ENCODE data around the gene IRAK2.

Gene IRAK2

GRCh38 chr3:10285272-10286132, 120.8 kb downstream of the IRAK2 start:
- DNase-seq (ENCODE audit: low spot score): no peak

- DNase-seq (ENCODE audit: low spot score): no peak
These were observed 121.4 kb downstream of the IRAK2 start for GRCh38 chr3:10286133-10286524.

GRCh38 chr3:10286596-10287295, 122.0 kb downstream of the IRAK2 start:
- DNase-seq (ENCODE audit: low spot score): peak; percentile 24

- DNase-seq (ENCODE audit: low spot score): no peak
These were observed 123.3 kb downstream of the IRAK2 start for GRCh38 chr3:10287936-10288574.

- no peak for DNase-seq (ENCODE audit: low spot score)
These were observed 123.8 kb downstream of the IRAK2 start for GRCh38 chr3:10288575-10288960.

- DNase-seq (ENCODE audit: low spot score): no peak
These were observed 124.4 kb downstream of the IRAK2 start for GRCh38 chr3:10289077-10289476.

GRCh38 chr3:10289787-10290355, 125.2 kb downstream of the IRAK2 start:
- DNase-seq (ENCODE audit: low spot score): no peak

- no peak for DNase-seq (ENCODE audit: low spot score)
These were observed 125.9 kb downstream of the IRAK2 start for GRCh38 chr3:10290481-10291176.

GRCh38 chr3:10291641-10292040, 126.9 kb downstream of the IRAK2 start:
- no peak for DNase-seq (ENCODE audit: low spot score)

- no peak for DNase-seq (ENCODE audit: low spot score)
These were observed 128.0 kb downstream of the IRAK2 start, which contains the start of gene GHRL for GRCh38 chr3:10292505-10293419. Gene GHRL, minus strand, starts transcription at chr3:10292947. Its CDS starts 2,767 bp downstream, at chr3:10290180.

All from LoVo (cell line).